ENCODE results near the gene MYO1H.
"Not testable (repeated sequence)": the region's sequence is repeated elsewhere in the genome, so short reads cannot be mapped to it uniquely, and the experiment has no call there.

MYO1H gene

DNA sequence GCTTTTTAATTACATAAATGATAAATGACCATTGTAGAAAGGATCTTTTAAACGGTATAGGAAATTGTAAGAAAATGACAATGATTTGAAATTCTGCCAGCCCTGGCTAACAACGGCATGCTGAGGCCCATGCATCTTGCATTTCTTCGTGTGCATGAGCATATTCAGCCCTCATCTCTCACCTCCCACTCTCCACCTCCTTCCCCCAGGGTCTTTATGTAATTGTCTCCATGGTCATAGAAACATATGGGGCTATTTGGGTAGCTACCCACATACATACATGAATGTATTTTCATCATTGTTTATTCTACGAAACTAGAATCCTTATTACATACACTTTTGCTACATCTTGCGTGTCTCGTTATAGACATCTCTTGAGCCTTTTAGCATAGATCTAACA lies 4.5 kb downstream of the MYO1H start:
- DNase-seq, result no peak

DNA sequence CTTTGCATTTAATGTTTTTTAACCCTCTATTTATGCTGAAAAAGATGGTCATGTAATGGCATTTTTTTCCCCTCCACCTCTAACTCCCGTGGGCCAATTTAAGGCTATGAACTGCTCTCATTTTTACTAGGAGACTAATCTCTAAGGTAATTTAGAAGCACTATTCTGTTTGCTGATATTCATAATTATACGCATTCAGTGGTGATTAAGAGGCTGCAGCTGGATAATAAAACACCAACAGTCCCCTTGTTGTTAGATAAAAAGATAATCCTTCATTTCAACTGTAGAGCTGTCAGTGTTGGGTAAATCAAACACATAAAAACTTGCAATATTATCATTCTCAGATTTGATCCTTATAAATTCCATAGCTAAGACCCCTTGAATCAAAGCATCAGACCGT lies 8.9 kb downstream of the MYO1H start:
- DNase-seq, result no peak

DNA sequence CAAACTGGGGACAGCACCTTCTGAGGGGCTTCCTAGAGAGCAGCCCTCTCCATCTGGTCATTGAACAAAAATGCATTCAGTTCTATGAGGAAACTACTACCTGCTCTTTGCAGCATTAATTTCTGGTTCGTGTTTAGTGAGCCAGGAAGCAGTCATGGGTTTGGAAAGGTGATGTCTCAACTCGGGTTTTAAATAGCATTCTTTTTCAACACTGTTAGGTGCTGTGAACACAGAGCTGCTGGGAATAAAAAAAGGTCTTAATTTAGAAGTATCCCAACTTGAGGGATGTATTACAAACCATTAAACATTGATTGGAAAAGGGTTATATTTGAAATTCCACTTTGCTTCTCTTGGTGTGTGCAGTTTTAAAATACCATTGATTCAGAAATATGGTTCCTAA lies 9.3 kb downstream of the MYO1H start:
- DNase-seq, result no peak

GRCh38 chr12:109358154-109358869 lies 10.6 kb downstream of the MYO1H start:
- no peak for DNase-seq

DNA sequence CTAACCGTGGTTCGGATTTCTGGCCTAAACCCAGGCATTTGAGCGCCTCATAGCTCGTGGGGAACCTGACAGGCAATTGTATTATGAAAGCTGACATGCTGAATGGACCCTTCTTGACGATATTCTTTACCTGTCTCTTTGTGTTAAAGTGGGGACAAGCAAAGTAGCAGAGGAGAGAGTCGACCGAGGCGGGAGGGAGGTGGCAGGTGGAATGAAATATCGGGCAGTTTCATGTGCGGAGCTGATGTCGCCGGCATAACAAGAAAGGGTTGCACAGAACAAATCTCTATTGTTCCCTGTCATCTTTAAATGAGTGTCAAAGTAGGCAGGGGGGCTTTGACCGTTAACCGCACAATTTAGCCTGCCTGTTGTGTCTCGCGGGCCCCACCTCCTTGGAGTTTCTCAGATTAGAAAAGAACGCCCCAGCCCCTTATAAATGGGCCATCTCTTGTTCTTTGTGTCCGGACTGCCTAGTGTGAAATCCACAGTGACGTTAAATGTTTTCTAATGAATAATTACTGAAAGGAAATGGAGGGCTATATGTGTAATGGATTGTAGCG lies 11.5 kb downstream of the MYO1H start:
- DNase-seq, result no peak

DNA sequence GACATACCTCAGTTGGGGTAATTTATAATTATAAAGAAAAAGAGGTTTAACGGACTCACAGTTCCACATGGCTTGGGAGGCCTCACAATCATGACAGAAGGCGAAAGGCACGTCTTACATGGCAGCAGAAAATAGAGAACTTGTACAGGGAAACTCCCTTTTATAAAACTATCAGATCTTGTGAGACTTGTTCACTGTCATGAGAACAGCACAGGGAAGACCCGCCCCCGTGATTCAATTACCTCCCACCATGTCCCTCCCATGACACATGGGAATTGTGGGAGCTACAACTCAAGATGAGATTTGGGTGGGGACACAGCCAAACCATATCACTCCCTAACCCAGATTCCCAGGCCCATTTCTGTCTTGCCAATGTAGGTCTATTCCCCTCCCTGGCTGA lies 22.1 kb downstream of the MYO1H start:
- DNase-seq, result no peak

DNA sequence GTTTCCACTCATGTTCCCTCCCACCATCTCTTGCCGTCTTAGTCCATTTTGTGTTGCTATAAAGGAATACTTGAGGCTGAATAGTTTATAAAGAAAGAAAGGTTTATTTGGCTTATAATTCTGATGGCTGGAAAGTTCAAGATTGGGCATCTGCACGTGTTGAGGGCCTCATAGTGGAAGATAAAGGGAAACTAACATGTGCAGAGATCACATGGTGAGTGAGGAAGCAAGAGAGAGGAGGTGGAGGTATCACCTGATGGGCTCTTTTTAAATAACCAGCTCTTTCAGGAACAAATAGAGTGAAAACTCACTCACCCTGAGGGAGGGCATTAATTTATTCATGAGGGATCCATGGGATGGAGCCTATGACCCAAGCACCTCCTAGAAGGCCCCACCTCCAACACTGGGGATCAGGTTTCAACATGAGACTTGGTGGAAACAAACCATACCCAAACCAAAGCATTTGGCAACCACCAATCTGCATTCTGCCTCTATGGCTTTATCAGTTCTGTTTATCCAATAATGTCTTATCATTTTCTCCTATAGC lies 29.5 kb downstream of the MYO1H start:
- DNase-seq, result peak; percentile 9

GRCh38 chr12:109378569-109378968 lies 30.9 kb downstream of the MYO1H start:
- no peak for DNase-seq

- no peak for DNase-seq
Measured at GRCh38 chr12:109382031-109382430, 34.3 kb downstream of the MYO1H start.

DNA sequence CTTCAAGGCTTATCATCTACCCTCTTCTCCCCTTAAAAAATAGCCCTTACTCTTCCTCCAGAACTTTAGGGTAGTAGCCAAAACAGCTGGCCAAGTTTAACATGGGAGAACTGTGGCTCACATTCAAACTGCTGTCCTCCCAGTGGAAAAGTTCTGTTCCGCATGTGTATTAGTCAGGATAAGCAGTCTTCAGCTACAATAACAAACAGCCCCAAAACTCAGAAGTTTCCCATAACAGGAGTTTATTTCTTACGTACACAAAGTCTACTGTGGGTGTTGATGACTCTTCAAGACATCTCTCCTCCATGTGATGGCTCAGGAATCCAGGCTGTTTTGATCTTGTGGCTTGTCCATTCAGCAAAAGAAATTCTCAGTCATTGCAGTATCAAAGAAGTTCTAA lies 35.5 kb downstream of the MYO1H start:
- no peak for DNase-seq

DNA sequence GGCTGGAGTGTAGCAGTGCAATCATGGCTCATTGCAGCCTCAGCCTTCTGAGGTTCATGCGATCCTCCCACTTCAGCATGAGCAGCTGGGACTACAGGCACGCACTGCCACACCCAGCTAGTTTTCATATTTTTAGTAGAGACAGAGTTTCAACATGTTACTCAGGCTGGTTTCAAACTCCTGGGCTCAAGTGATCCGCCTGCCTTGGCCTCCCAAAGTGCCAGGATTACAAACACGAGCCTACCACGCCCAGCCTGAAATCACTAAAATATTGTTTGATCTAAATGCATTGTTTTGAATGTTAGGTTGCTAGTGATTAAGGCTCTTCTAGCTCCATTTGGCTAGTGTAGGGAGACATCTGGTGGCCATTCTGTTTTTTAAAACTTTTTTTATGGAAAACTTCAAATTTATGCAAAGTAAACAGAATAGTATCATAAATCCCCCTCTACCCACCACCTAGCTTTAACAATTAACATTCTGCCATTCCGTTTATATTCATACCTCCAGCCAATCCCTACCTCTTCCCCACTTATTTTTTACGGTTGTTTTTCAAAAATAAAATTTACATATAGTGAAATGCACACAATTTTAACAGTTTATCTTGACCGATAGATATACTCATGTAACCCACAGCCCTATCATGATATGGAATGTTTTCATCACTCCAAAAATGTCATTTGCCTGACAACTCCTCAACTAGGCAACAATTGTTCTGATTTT lies 37.8 kb downstream of the MYO1H start:
- peak; percentile 80 for DNase-seq

GRCh38 chr12:109386059-109386433 lies 38.3 kb downstream of the MYO1H start:
- DNase-seq, result no peak

GRCh38 chr12:109387425-109388166 lies 39.9 kb downstream of the MYO1H start:
- peak; percentile 78 for DNase-seq

DNA sequence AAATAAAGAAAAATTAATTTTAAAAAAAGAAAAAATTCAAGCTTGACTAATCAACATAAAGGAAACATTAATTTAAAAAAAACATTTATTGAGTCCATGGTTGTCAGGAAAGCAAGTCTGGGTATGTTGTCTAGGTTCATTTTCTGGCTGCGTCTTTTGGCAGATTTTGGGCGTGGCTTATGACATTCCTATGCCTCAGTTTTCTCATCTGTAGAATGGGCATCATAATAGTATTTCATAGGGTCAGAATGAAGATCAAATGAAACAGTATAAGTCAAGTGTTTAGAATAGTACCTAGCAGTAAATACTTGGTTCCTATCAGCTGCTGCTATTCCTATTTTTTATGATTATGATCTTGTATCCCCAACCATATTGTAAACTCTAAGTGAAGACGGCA lies 40.5 kb downstream of the MYO1H start:
- DNase-seq, result no peak

- peak; percentile 90 for DNase-seq
Measured at GRCh38 chr12:109389146-109389545, 41.4 kb downstream of the MYO1H start.

DNA sequence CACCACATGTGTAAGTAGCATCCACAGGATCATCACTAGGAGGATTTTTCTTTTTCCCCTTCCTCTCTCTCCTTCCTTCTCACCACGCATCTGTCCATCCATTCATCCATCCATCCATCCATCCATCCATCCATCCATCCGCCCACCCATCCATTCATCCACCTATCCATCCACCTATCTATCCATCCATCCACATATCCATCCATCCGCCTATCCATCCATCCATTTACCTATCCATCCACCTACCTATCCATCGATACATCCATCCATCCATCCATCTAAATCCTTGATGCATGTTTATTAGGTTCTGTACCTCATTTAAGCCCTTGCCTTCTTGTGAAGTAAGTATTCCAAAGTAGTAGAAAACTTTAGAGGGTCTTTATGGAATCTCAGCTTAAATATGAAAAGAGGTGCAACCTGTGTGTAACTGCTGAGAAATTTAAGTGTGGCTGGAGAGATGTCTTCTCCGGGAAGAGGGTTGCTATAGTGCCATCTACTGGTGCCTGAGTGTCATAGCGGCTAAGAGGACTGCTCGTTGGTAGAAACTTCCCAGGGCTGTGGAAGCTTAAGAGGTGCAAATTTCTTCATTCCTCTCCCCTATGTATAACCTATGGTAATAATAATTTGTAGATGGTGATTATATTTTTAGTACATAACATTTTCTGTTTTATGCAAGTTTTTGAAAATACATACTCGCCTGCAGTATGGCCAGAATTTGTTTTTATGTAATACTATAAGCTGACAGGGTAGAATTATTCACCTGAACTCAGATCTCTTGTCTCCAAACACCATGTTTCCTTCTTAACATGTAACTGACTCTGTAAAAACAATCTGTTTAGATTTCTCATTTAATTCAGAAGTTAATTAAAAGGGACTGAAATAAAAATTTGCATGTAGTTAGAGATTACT lies 46.0 kb downstream of the MYO1H start:
- peak; percentile 78 for DNase-seq

- no peak for DNase-seq
Measured at GRCh38 chr12:109394891-109395290, 47.2 kb downstream of the MYO1H start.

GRCh38 chr12:109404841-109405240 lies 57.1 kb downstream of the MYO1H start:
- DNase-seq, result not testable (repeated sequence)

GRCh38 chr12:109406147-109406546 lies 58.4 kb downstream of the MYO1H start:
- DNase-seq, result not testable (repeated sequence)

DNA sequence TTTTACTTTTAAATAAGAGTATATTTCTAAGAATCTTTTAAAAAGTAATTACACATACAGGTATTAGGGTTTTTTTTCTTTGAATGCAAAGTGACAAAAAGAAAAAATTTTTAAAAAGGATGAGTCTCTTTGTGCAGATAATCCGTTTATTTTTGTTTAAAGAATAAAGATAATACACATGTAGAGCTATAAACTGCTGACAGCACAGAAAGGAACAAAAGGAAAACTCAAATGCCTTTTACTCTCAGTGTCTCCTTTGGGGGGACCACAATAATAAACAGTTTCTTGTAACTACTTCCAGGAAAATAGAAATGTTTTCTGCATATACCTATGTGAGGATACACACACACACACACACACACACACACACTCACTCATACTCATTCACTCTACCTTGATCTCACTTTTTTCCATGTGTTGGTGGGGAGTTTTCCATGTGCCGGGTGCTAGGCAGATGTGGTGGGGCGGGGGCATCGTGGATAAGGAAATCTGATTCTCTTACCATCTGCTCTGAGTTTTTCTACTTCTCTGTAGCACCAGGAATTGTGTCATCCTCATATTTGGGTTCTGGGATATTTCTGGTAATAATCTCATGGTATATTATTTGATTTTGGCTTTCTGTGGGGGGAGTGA lies 71.3 kb downstream of the MYO1H start:
- DNase-seq, result peak; percentile 99

GRCh38 chr12:109421355-109422087 lies 73.8 kb downstream of the MYO1H start:
- no peak for DNase-seq
